Spleen (tissue), 7 donors: Measurements from ENCODE around the gene CCDC92.

Source experiments
- POLR2AphosphoS5 ChIP-seq, 3 donors: sonication (generic); formaldehyde crosslinking; IDR thresholded peaks; one replicate each; pipeline ENCODE4 v1.5.1; 2017; ENCODE audit warnings: antibody characterized with exemption in 3 of 3
- TF ChIP-seq, protein P1 (sequence below), 11 experiments: fragments of 200-600 bp in 7 of 11; fragments of 450-650 bp in 4 of 11; sonication (generic) in 4 of 11; IDR thresholded peaks in 8 of 11; conservative IDR thresholded peaks in 3 of 11; 1 replicate in 7 of 11; 2 replicates in 4 of 11; pipeline versions ENCODE4 v1.4.0 to v1.8.0; 2016 to 2021; ENCODE audit warnings: antibody characterized with exemption in 11 of 11, inconsistent platforms in 4 of 11, mild to moderate bottlenecking in 1 of 11
- donor health status: DM: no; HTN: no; CAD: no; lungs with moderate emphysema.
- donor health status: DM: no; HTN: no; CAD: no.
- donor health status: DM: no; HTN: no; CAD: no.

DNA sequence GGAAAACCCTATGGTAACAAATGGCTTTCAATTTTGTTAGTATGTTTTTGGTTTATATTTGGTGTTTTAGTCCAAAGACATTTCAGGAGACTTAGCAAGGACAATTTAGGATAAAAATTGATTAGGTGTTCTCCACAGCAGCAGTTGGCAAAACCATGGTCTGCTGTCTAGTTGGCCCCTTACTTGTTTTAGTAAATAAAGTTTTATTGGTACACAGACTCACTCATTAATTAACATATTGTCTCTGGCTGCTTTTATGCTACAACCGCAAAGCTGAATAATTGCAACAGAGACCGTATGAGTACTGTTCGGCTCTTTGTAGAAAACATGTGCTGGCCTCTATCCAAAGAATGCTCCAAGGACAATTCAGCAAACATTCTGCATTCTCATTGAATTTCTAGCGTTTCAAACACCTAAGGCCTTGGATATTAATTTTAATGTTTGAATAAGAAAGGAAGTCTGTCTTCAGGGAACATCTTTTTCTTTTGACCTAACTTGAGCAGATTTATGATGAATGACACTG, 77.7 kb downstream of the CCDC92 start:
- no peak for TF ChIP-seq POLR2AphosphoS5 (IDR thresholded peaks at IDR 0.05)
- TF ChIP-seq, protein P1, sequence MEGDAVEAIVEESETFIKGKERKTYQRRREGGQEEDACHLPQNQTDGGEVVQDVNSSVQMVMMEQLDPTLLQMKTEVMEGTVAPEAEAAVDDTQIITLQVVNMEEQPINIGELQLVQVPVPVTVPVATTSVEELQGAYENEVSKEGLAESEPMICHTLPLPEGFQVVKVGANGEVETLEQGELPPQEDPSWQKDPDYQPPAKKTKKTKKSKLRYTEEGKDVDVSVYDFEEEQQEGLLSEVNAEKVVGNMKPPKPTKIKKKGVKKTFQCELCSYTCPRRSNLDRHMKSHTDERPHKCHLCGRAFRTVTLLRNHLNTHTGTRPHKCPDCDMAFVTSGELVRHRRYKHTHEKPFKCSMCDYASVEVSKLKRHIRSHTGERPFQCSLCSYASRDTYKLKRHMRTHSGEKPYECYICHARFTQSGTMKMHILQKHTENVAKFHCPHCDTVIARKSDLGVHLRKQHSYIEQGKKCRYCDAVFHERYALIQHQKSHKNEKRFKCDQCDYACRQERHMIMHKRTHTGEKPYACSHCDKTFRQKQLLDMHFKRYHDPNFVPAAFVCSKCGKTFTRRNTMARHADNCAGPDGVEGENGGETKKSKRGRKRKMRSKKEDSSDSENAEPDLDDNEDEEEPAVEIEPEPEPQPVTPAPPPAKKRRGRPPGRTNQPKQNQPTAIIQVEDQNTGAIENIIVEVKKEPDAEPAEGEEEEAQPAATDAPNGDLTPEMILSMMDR (IDR thresholded peaks at IDR 0.05 in 8 of 11, conservative IDR thresholded peaks at IDR 0.05 in 3 of 11) = no peak
